T-helper 2 cell treated with Interferon-gamma antibody and Interleukin-4, amounts not matched to agents 5 μg/mL and 100 μg/mL, for 36 hours (primary cell): ENCODE results near the gene TMEM151B.

Experiments
- DNase-seq: peaks from one replicate; pipeline ENCODE4 v3.0.0; 2021; ENCODE audit warnings: low spot score
- H3K27ac Mint-ChIP-seq: one replicate; pipeline ENCODE4 v1.8.0; 2021; ENCODE audit warnings: mild to moderate bottlenecking, mixed read lengths
- H3K27me3 Mint-ChIP-seq: one replicate; pipeline ENCODE4 v1.8.0; 2021; ENCODE audit warnings: low read depth, mixed read lengths
- H3K36me3 Mint-ChIP-seq: one replicate; pipeline ENCODE4 v1.8.0; 2021; ENCODE audit warnings: low read depth, mixed read lengths
- H3K4me1 Mint-ChIP-seq: one replicate; pipeline ENCODE4 v1.8.0; 2021; ENCODE audit warnings: low read depth, mixed read lengths
- H3K4me3 Mint-ChIP-seq: one replicate; pipeline ENCODE4 v1.8.0; 2022; ENCODE audit warnings: mild to moderate bottlenecking, moderate library complexity, mixed read lengths
- H3K9me3 Mint-ChIP-seq: one replicate; pipeline ENCODE4 v1.8.0; 2021; ENCODE audit warnings: mixed read lengths

Gene TMEM151B

GRCh38 chr6:44300292-44300823 is 30.1 kb downstream of the TMEM151B start:
- H3K27ac Mint-ChIP-seq = no peak overlapping the region
- H3K27me3 Mint-ChIP-seq = peaks cover 29% of the 10 kb centered on the region
- H3K4me3 Mint-ChIP-seq = no peak overlapping the region
- H3K36me3 Mint-ChIP-seq = peaks cover 38% of the 10 kb centered on the region
- H3K4me1 Mint-ChIP-seq = peaks cover 3% of the 10 kb centered on the region
- no peaks in the 10 kb centered on the region for H3K9me3 Mint-ChIP-seq
- DNase-seq = no peak

- DNase-seq = no peak
- Mint-ChIP-seq H3K36me3 (peaks cover 45% of the 10 kb centered on the region), H3K27ac (no peak overlapping the region), H3K27me3 (peaks cover 24% of the 10 kb centered on the region), H3K9me3 (no peaks in the 10 kb centered on the region), H3K4me3 (no peak overlapping the region), H3K4me1 (peaks cover 6% of the 10 kb centered on the region)
Observed at GRCh38 chr6:44301106-44301505, 30.9 kb downstream of the TMEM151B start.

GRCh38 chr6:44301782-44302564 is 31.7 kb downstream of the TMEM151B start:
- Mint-ChIP-seq H3K27ac (no peak overlapping the region), H3K9me3 (no peaks in the 10 kb centered on the region)

GRCh38 chr6:44302856-44303255 is 32.6 kb downstream of the TMEM151B start:
- no peak for DNase-seq
- H3K27ac Mint-ChIP-seq = no peak overlapping the region
- H3K36me3 Mint-ChIP-seq = peaks cover 45% of the 10 kb centered on the region
- H3K4me3 Mint-ChIP-seq = no peak overlapping the region
- peaks cover 6% of the 10 kb centered on the region for H3K4me1 Mint-ChIP-seq
- no peaks in the 10 kb centered on the region for H3K9me3 Mint-ChIP-seq
- H3K27me3 Mint-ChIP-seq = peaks cover 11% of the 10 kb centered on the region

More at GRCh38 chr6:44301782-44302564, 31.7 kb downstream of the TMEM151B start:
- peaks cover 45% of the 10 kb centered on the region for H3K36me3 Mint-ChIP-seq
- H3K4me1 Mint-ChIP-seq = peaks cover 6% of the 10 kb centered on the region
- H3K27me3 Mint-ChIP-seq = peaks cover 16% of the 10 kb centered on the region
- no peak for DNase-seq
- H3K4me3 Mint-ChIP-seq = no peak overlapping the region

- H3K4me1 Mint-ChIP-seq = peaks cover 6% of the 10 kb centered on the region
- H3K36me3 Mint-ChIP-seq = peaks cover 49% of the 10 kb centered on the region
- H3K27ac Mint-ChIP-seq = no peak overlapping the region
Observed at GRCh38 chr6:44303842-44304241, 33.6 kb downstream of the TMEM151B start.

GRCh38 chr6:44304282-44305199 is 34.3 kb downstream of the TMEM151B start:
- DNase-seq = peak; percentile 8
- Mint-ChIP-seq H3K9me3 (no peaks in the 10 kb centered on the region), H3K4me3 (no peak overlapping the region), H3K27ac (no peak overlapping the region), H3K27me3 (no peaks in the 10 kb centered on the region), H3K4me1 (peaks cover 5% of the 10 kb centered on the region), H3K36me3 (peaks cover 48% of the 10 kb centered on the region)

More at GRCh38 chr6:44303842-44304241, 33.6 kb downstream of the TMEM151B start:
- Mint-ChIP-seq H3K27me3 (peaks cover 3% of the 10 kb centered on the region), H3K9me3 (no peaks in the 10 kb centered on the region), H3K4me3 (no peak overlapping the region)
- DNase-seq = no peak

GRCh38 chr6:44305200-44305725 is 35.0 kb downstream of the TMEM151B start:
- no peaks in the 10 kb centered on the region for H3K27me3 Mint-ChIP-seq
- no peak overlapping the region for H3K27ac Mint-ChIP-seq
- H3K4me1 Mint-ChIP-seq = peaks cover 5% of the 10 kb centered on the region

GRCh38 chr6:44306710-44307109 is 36.5 kb downstream of the TMEM151B start:
- H3K4me1 Mint-ChIP-seq = peaks cover 7% of the 10 kb centered on the region
- H3K9me3 Mint-ChIP-seq = no peaks in the 10 kb centered on the region
- no peak overlapping the region for H3K27ac Mint-ChIP-seq
- peaks cover 45% of the 10 kb centered on the region for H3K36me3 Mint-ChIP-seq
- no peak overlapping the region for H3K4me3 Mint-ChIP-seq
- no peak for DNase-seq
- no peaks in the 10 kb centered on the region for H3K27me3 Mint-ChIP-seq

More at GRCh38 chr6:44305200-44305725, 35.0 kb downstream of the TMEM151B start:
- no peak for DNase-seq
- H3K36me3 Mint-ChIP-seq = peaks cover 50% of the 10 kb centered on the region
- no peaks in the 10 kb centered on the region for H3K9me3 Mint-ChIP-seq
- no peak overlapping the region for H3K4me3 Mint-ChIP-seq

GRCh38 chr6:44307217-44307616 is 37.0 kb downstream of the TMEM151B start:
- Mint-ChIP-seq H3K9me3 (no peaks in the 10 kb centered on the region), H3K27me3 (no peaks in the 10 kb centered on the region), H3K27ac (no peak overlapping the region), H3K4me1 (peaks cover 12% of the 10 kb centered on the region), H3K36me3 (peaks cover 41% of the 10 kb centered on the region), H3K4me3 (no peak overlapping the region)
- DNase-seq = no peak

- H3K4me1 Mint-ChIP-seq = peaks cover 14% of the 10 kb centered on the region
- H3K36me3 Mint-ChIP-seq = peaks cover 31% of the 10 kb centered on the region
- no peak for DNase-seq
- H3K27me3 Mint-ChIP-seq = no peaks in the 10 kb centered on the region
- H3K4me3 Mint-ChIP-seq = no peak overlapping the region
- H3K27ac Mint-ChIP-seq = no peak overlapping the region
- H3K9me3 Mint-ChIP-seq = no peaks in the 10 kb centered on the region
Observed at GRCh38 chr6:44309092-44309491, 38.8 kb downstream of the TMEM151B start.

GRCh38 chr6:44309631-44310030 is 39.4 kb downstream of the TMEM151B start:
- Mint-ChIP-seq H3K4me3 (no peak overlapping the region), H3K27me3 (no peaks in the 10 kb centered on the region), H3K36me3 (peaks cover 31% of the 10 kb centered on the region), H3K27ac (no peak overlapping the region), H3K4me1 (peaks cover 14% of the 10 kb centered on the region), H3K9me3 (no peaks in the 10 kb centered on the region)
- DNase-seq = no peak

- no peak overlapping the region for H3K4me3 Mint-ChIP-seq
- peaks cover 30% of the 10 kb centered on the region for H3K36me3 Mint-ChIP-seq
- no peaks in the 10 kb centered on the region for H3K27me3 Mint-ChIP-seq
- DNase-seq = no peak
- peaks cover 14% of the 10 kb centered on the region for H3K4me1 Mint-ChIP-seq
- no peaks in the 10 kb centered on the region for H3K9me3 Mint-ChIP-seq
- H3K27ac Mint-ChIP-seq = no peak overlapping the region
Observed at GRCh38 chr6:44310241-44310640, 40.0 kb downstream of the TMEM151B start.

- no peaks in the 10 kb centered on the region for H3K9me3 Mint-ChIP-seq
- peaks cover 22% of the 10 kb centered on the region for H3K36me3 Mint-ChIP-seq
- no peak for DNase-seq
- peaks cover 10% of the 10 kb centered on the region for H3K4me1 Mint-ChIP-seq
- peaks cover 1% of the 10 kb centered on the region for H3K27me3 Mint-ChIP-seq
- no peak overlapping the region for H3K27ac Mint-ChIP-seq
- peak overlapping the region; percentile 95 for H3K4me3 Mint-ChIP-seq
Observed at GRCh38 chr6:44311304-44311703, 41.1 kb downstream of the TMEM151B start.
